K562 (cell line): Measurements from ENCODE around the gene SYCP3. TPM values are rescaled to one million over a fixed set of nuclear protein-coding genes. Genes with fewer than 3 reads are reported as not detected.

ENCODE experiments used
- CC2D1A ChIP-seq: fragments of 450-650 bp; IDR thresholded peaks from 2 replicates; pipeline ENCODE4 v1.6.1; 2017; ENCODE audit warnings: mild to moderate bottlenecking
- DEAF1 ChIP-seq: fragments of 450-650 bp; formaldehyde crosslinking; IDR thresholded peaks from 2 replicates; pipeline ENCODE4 v1.4.0; 2020; ENCODE audit warnings: mild to moderate bottlenecking, moderate library complexity
- MAZ ChIP-seq, 2 experiments: fragments of 450-650 bp in 1 of 2; sonication (generic) in 1 of 2; formaldehyde crosslinking; IDR thresholded peaks in 1 of 2; conservative IDR thresholded peaks in 1 of 2; 2 replicates each; pipeline versions ENCODE4 v1.4.0 to v1.5.0; 2020; ENCODE audit warnings: mild to moderate bottlenecking in 1 of 2, missing genetic modification reagents in 1 of 2
- OTX1 ChIP-seq: fragments of 450-650 bp; formaldehyde crosslinking; IDR thresholded peaks from 2 replicates; pipeline ENCODE4 v1.4.0; 2022; ENCODE audit warnings: mild to moderate bottlenecking
- SMC3 ChIP-seq: conservative IDR thresholded peaks from 2 replicates; pipeline ENCODE4 v1.6.1; 2011; ENCODE audit warnings: low read depth, low read length, improper control_type of control experiment; ENCODE audit not compliant: insufficient read depth
- ZNF133 ChIP-seq: fragments of 250-450 bp; sonication (Bioruptor Pico); IDR thresholded peaks from 2 replicates; pipeline ENCODE4 v1.4.0; 2020; ENCODE audit warnings: mild to moderate bottlenecking
- polyA plus RNA-seq, 8 experiments: library from polyadenylated mRNA; depleted of rRNA in 4 of 8; stranded (reverse) in 5 of 8; unstranded in 3 of 8; fragments of >200 nt; fragmentation: Nextera tagmentation in 2 of 8; fragmentation: Illumina TruSeq in 1 of 8; extraction: Ambion mirVana in 2 of 8; extraction: Trizol in 1 of 8; gene quantifications; 2 replicates each; pipeline versions ENCODE4 v1.2.1 to v1.2.3, GENCODE V29; 2011 to 2014; ENCODE audit warnings: inconsistent platforms in 1 of 8, missing spikeins in 1 of 8
- total RNA-seq, 7 experiments: library from RNA; depleted of rRNA in 6 of 7; stranded (reverse); fragments of >200 nt in 6 of 7; fragmentation: Illumina TruSeq in 2 of 7; extraction: Trizol in 2 of 7; gene quantifications; 2 replicates each; pipeline versions ENCODE4 v1.2.1 to v1.2.3, GENCODE V29; 2011 to 2021; ENCODE audit warnings: low replicate concordance in 1 of 7
- TF ChIP-seq, protein P1 (sequence below), 2 experiments: fragments of 450-650 bp; formaldehyde crosslinking in 1 of 2; IDR thresholded peaks; 2 replicates each; pipeline versions ENCODE4 v1.4.0 to v1.6.1; 2014 to 2020; ENCODE audit warnings: mild to moderate bottlenecking in 2 of 2, borderline replicate concordance in 1 of 2, low read depth in 1 of 2
- TF ChIP-seq, protein P2 (sequence below), 3 experiments: IDR thresholded peaks in 2 of 3; conservative IDR thresholded peaks in 1 of 3; 2 replicates each; pipeline ENCODE4 v1.5.1; 2011 to 2012; ENCODE audit warnings: low read length in 3 of 3, mild to moderate bottlenecking in 3 of 3, control low read depth in 2 of 3, improper control_type of control experiment in 1 of 3, inconsistent platforms in 1 of 3, low read depth in 1 of 3, mixed read lengths in 1 of 3, moderate library complexity in 1 of 3; ENCODE audit not compliant: insufficient read depth in 2 of 3

The SYCP3 gene
- total and polyA plus RNA-seq, 9 of the 15 experiments (the other 6 are each of a cell fraction or from before 2014, with no cell fraction given), result 0.11 to 0.25 (median 0.22) TPM; not detected in 4

GRCh38 chr12:101773650-101774162 is 34.4 kb upstream of the SYCP3 start (continued):
- TF ChIP-seq, protein P1, sequence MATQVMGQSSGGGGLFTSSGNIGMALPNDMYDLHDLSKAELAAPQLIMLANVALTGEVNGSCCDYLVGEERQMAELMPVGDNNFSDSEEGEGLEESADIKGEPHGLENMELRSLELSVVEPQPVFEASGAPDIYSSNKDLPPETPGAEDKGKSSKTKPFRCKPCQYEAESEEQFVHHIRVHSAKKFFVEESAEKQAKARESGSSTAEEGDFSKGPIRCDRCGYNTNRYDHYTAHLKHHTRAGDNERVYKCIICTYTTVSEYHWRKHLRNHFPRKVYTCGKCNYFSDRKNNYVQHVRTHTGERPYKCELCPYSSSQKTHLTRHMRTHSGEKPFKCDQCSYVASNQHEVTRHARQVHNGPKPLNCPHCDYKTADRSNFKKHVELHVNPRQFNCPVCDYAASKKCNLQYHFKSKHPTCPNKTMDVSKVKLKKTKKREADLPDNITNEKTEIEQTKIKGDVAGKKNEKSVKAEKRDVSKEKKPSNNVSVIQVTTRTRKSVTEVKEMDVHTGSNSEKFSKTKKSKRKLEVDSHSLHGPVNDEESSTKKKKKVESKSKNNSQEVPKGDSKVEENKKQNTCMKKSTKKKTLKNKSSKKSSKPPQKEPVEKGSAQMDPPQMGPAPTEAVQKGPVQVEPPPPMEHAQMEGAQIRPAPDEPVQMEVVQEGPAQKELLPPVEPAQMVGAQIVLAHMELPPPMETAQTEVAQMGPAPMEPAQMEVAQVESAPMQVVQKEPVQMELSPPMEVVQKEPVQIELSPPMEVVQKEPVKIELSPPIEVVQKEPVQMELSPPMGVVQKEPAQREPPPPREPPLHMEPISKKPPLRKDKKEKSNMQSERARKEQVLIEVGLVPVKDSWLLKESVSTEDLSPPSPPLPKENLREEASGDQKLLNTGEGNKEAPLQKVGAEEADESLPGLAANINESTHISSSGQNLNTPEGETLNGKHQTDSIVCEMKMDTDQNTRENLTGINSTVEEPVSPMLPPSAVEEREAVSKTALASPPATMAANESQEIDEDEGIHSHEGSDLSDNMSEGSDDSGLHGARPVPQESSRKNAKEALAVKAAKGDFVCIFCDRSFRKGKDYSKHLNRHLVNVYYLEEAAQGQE (IDR thresholded peaks at IDR 0.05; ENCODE audit: borderline replicate concordance), result peak; percentile 88
- TF ChIP-seq, protein P1 (CRISPR knock-in tag; IDR thresholded peaks at IDR 0.05; ENCODE audit: low read depth), result no peak
- no peak for TF ChIP-seq ZNF133 (CRISPR knock-in tag)
- TF ChIP-seq MAZ (CRISPR knock-in tag; conservative IDR thresholded peaks at IDR 0.05 in 1 of 2, IDR thresholded peaks at IDR 0.05 in 1 of 2), result 0 out of 4 replicates have a peak, but pooled peaks of 1 of the 2 experiments have one; percentile 10
- peak; percentile 80 for TF ChIP-seq SMC3
- 0 out of 2 replicates have a peak, but pooled peaks have one; percentile 50 for TF ChIP-seq CC2D1A
- TF ChIP-seq, protein P2, sequence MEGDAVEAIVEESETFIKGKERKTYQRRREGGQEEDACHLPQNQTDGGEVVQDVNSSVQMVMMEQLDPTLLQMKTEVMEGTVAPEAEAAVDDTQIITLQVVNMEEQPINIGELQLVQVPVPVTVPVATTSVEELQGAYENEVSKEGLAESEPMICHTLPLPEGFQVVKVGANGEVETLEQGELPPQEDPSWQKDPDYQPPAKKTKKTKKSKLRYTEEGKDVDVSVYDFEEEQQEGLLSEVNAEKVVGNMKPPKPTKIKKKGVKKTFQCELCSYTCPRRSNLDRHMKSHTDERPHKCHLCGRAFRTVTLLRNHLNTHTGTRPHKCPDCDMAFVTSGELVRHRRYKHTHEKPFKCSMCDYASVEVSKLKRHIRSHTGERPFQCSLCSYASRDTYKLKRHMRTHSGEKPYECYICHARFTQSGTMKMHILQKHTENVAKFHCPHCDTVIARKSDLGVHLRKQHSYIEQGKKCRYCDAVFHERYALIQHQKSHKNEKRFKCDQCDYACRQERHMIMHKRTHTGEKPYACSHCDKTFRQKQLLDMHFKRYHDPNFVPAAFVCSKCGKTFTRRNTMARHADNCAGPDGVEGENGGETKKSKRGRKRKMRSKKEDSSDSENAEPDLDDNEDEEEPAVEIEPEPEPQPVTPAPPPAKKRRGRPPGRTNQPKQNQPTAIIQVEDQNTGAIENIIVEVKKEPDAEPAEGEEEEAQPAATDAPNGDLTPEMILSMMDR (IDR thresholded peaks at IDR 0.05 in 2 of 3, conservative IDR thresholded peaks at IDR 0.05 in 1 of 3; ENCODE audit: insufficient read depth in 2 of 3, low read depth in 1 of 3, low read length in 3 of 3), result peak; percentile 73 to 94 (median 82)
- TF ChIP-seq DEAF1 (CRISPR knock-in tag), result peak; percentile 92
- 0 out of 2 replicates have a peak, but pooled peaks have one; percentile 18 for TF ChIP-seq OTX1
